Measurements from ENCODE around the gene AIG1. TPM values are rescaled to one million over a fixed set of nuclear protein-coding genes. Genes with fewer than 3 reads are reported as not detected.

The AIG1 gene
- total and polyA plus RNA-seq, 2 of the 13 experiments (the other 11 are each of a cell fraction or from before 2014, with no cell fraction given), result 115 to 197 TPM

- no peak for TF ChIP-seq PBX3 (CRISPR knock-in tag; IDR thresholded peaks at IDR 0.05; ENCODE audit: borderline replicate concordance)
- no peak for TF ChIP-seq MED8 (CRISPR knock-in tag; IDR thresholded peaks at IDR 0.05; ENCODE audit: insufficient replicate concordance)
- no peak for TF ChIP-seq ATRX (CRISPR knock-in tag; IDR thresholded peaks at IDR 0.05; ENCODE audit: borderline replicate concordance)
- no peak for TF ChIP-seq TRIM24 (CRISPR knock-in tag; IDR thresholded peaks at IDR 0.05)
- TF ChIP-seq, protein P1, sequence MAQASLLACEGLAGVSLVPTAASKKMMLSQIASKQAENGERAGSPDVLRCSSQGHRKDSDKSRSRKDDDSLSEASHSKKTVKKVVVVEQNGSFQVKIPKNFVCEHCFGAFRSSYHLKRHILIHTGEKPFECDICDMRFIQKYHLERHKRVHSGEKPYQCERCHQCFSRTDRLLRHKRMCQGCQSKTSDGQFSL (CRISPR knock-in tag; IDR thresholded peaks at IDR 0.05), result no peak
- peak; percentile 20; the same call in 1 of the 2 replicates for TF ChIP-seq ETV5 (CRISPR knock-in tag; IDR thresholded peaks at IDR 0.05; ENCODE audit: borderline replicate concordance)
- peak; percentile 56 for TF ChIP-seq RARA (CRISPR knock-in tag; IDR thresholded peaks at IDR 0.05)
- TF ChIP-seq TOPORS (CRISPR knock-in tag; IDR thresholded peaks at IDR 0.05), result no peak
- TF ChIP-seq KMT2B (CRISPR knock-in tag; IDR thresholded peaks at IDR 0.05), result peak; percentile 29; the same call in 1 of the 2 replicates
- TF ChIP-seq FOXJ3 (CRISPR knock-in tag; IDR thresholded peaks at IDR 0.05; ENCODE audit: borderline replicate concordance), result no peak
- TF ChIP-seq, protein P2, sequence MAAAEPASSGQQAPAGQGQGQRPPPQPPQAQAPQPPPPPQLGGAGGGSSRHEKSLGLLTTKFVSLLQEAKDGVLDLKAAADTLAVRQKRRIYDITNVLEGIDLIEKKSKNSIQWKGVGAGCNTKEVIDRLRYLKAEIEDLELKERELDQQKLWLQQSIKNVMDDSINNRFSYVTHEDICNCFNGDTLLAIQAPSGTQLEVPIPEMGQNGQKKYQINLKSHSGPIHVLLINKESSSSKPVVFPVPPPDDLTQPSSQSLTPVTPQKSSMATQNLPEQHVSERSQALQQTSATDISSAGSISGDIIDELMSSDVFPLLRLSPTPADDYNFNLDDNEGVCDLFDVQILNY (CRISPR knock-in tag; conservative IDR thresholded peaks at IDR 0.05), result no peak
- TF ChIP-seq ATF2 (CRISPR knock-in tag; IDR thresholded peaks at IDR 0.05), result peak; percentile 95
- TF ChIP-seq ZNF550 (CRISPR knock-in tag; IDR thresholded peaks at IDR 0.05; ENCODE audit: borderline replicate concordance), result no peak
- no peak for TF ChIP-seq ZNF766 (CRISPR knock-in tag; IDR thresholded peaks at IDR 0.05; ENCODE audit: borderline replicate concordance)
- no peak for TF ChIP-seq DZIP1 (CRISPR knock-in tag; IDR thresholded peaks at IDR 0.05)
- no peak for TF ChIP-seq ZFP36 (IDR thresholded peaks at IDR 0.05; ENCODE audit: borderline replicate concordance, low read depth, low read length, partially characterized antibody)
- TF ChIP-seq ZNF460 (CRISPR knock-in tag; IDR thresholded peaks at IDR 0.05; ENCODE audit: borderline replicate concordance), result no peak
- TF ChIP-seq, protein P3, sequence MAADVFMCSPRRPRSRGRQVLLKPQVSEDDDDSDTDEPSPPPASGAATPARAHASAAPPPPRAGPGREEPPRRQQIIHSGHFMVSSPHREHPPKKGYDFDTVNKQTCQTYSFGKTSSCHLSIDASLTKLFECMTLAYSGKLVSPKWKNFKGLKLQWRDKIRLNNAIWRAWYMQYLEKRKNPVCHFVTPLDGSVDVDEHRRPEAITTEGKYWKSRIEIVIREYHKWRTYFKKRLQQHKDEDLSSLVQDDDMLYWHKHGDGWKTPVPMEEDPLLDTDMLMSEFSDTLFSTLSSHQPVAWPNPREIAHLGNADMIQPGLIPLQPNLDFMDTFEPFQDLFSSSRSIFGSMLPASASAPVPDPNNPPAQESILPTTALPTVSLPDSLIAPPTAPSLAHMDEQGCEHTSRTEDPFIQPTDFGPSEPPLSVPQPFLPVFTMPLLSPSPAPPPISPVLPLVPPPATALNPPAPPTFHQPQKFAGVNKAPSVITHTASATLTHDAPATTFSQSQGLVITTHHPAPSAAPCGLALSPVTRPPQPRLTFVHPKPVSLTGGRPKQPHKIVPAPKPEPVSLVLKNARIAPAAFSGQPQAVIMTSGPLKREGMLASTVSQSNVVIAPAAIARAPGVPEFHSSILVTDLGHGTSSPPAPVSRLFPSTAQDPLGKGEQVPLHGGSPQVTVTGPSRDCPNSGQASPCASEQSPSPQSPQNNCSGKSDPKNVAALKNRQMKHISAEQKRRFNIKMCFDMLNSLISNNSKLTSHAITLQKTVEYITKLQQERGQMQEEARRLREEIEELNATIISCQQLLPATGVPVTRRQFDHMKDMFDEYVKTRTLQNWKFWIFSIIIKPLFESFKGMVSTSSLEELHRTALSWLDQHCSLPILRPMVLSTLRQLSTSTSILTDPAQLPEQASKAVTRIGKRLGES (CRISPR knock-in tag; IDR thresholded peaks at IDR 0.05; ENCODE audit: borderline replicate concordance), result no peak
- TF ChIP-seq ZNF136 (CRISPR knock-in tag; IDR thresholded peaks at IDR 0.05; ENCODE audit: low read depth), result no peak
- no peak for TF ChIP-seq ZNF24 (IDR thresholded peaks at IDR 0.05)
- no peak for TF ChIP-seq HMGA1 (CRISPR knock-in tag; conservative IDR thresholded peaks at IDR 0.05)
Measured at GRCh38 chr6:143223895-143224294, 163.2 kb downstream of the AIG1 start (continued).

All from HepG2 (cell line).